ENCODE data around the gene NFATC1.

Gene NFATC1

GRCh38 chr18:79458131-79458838 is 62.6 kb downstream of the NFATC1 start:
- no peak for DNase-seq

DNA sequence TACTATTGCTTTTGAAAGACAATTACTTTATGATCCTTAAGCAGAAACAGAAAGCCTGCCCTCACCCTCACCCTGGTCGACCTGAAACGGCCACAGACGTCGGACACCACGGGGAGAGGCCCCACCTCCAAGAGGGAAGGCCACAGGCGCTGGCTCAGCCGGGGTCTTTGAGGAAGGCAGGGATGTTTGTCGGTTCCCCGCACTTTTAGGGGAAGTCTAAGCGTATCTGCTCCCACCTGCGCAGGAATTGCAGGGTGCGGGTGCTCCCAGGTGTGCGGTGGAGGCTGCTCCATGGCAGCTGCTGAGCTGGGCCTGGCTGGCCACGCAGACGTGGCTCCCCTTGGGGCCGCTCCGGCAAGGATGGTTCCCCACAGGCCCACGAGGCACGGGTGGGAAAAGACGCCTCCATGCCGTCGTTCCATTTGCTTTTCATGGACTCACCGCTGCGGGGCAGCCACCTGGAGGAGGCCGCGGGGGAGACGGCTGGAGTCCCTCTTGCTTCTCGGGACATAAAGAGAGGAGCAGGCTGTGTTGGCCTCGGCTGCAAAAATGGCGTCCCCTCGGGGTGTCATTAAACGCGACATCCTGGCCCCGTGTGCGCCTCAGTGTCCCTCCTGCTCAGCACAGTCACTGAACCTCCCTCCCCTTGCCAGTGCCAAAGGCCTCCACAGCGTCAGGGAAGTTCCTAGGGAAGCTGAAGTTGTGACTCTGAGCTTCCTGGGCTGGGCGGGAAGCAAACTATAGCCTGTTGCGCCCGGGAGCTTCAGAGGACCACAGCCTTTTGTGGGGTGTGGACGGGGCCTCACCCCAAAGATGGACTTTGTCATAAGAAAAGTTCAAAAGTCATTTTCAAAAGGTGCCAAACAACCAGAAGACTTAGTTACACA is 63.4 kb downstream of the NFATC1 start:
- DNase-seq = no peak

DNA sequence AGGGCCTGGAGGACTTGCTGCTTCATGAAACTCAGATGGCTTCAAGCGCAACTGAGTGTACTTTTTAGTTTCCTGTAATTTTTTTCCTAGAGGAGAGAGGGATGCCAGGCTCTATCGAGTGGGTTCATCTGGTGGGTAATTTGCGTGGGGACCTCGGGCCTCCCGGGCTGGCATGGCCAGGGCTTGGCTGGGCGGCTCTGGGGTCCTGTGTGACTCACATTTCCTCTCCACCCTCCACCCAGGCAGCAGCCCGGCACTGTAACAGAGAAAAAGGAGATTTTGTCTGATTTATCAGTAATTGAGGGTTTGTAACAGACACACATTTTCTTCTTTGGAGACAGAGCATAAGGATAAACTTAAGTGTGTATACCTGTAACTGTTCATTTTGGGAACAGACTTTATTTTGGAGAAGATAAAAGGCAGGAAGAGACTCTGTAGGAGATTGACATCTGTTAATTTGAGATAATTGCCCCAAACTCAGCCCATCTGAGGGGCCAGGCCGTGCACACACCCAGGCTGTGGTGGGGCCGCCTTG is 64.3 kb downstream of the NFATC1 start:
- no peak for DNase-seq

GRCh38 chr18:79460481-79461300 is 65.0 kb downstream of the NFATC1 start:
- DNase-seq = no peak

DNA sequence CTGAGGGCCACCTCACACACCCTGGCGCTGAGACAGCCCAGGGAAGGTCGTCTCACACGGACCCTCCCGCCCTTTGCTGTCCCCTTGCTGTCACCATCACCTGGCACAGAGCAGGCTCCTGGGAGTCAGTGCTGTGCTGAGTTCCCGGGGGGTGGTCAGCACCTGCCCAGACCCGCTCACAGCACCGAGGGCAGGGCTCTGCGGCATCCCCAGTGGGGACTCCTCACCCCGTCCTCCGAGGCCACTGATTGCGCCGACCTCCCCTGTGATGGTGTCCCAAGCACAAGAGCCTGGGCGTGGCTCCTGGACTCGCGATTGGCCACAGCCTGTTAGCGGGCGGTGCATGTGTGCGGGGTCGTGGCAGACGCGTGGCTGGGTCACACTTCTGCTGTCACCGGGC is 65.9 kb downstream of the NFATC1 start:
- no peak for DNase-seq

GRCh38 chr18:79463424-79463960 is 67.8 kb downstream of the NFATC1 start:
- DNase-seq = no peak

GRCh38 chr18:79465392-79465991 is 69.8 kb downstream of the NFATC1 start:
- peak in 2 of 4 experiments; percentile 4 to 10 for DNase-seq

DNA sequence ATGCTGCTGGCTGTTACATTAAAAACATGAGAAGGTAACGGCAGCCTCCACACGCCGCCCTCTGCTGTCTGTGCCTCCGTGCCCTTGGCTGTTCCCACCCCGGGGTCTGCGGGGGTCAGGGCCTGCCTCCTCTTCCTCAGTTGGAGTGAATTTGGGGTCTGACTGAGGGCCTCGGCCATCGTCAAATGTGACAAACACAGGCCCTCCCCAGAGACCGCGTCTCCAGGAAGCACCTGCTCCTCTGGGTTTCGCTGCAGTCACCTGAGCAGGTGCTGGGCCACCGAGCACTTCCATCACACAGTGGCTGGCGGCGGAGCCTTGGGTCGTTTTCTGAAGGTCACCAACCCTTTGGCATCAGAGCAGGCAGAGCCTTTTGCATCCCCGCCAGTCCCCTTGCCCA is 70.9 kb downstream of the NFATC1 start:
- DNase-seq = no peak

DNA sequence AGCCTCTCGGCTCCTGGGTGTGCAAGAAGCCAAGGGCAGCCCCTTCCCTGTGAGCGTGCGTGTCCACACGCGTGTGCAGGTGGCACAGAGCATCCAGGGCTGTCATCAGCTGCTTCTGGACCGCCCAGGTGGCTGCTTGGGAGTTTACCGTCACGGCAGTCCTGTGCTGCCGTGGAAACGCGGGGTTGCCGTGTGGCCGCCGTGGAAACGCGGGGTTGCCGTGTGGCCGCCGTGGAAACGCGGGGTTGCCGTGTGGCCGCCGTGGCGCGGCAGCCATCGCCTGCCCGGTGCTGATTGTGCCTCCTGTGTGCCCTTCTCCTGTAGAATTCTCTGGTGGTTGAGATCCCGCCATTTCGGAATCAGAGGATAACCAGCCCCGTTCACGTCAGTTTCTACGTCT is 71.4 kb downstream of the NFATC1 start:
- no peak for DNase-seq

DNA sequence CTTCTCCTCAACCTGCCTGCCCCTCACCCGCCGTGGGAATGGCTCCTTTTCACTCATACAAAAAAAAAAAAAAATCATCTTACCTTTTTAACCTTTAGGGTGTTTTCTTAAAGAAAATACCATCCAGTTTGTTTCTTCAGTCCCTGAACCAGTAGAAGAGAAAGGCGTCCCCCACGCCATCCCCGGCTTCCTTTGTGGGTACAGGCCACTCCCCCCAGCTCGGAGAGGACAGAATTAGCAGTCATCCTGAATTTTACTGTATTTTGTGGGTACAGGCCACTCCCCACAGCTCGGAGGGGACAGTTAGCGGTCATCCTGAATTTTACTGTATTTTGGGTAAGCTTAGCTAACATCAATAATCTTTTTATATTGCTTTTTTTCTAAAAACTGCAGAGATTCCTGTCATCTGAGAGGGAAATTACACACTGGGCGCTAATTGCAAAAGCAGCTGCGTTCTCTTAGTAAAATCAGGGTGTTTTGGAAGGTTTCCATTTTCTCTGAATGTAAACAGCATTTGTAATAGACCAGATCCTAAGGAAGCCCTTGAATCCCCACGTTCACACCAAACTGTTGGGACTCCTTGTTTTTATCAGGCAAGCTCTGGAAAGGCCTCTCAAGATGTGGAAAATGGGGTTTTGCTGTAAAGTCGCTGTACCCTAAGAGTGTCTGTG is 72.5 kb downstream of the NFATC1 start:
- no peak for DNase-seq

DNA sequence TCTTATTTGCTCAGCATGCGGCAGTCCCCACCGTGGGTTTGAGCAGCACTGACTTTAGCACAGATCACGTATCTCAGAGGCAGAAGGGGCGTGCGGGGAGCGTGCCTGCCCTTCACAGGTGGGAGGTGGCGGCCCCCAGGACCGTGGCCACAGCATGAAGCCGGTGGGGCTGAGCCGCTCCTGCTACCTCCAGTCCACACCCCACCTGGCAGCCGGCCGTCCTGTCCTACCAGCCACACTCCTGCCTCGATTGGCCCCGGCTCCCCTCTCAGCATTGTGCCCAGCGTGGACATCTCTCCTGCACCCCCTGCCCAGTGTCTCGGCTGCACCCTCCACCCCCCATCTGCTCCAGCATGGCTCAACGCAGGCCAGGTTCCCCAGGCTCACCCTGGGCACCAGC is 73.6 kb downstream of the NFATC1 start:
- no peak for DNase-seq

DNA sequence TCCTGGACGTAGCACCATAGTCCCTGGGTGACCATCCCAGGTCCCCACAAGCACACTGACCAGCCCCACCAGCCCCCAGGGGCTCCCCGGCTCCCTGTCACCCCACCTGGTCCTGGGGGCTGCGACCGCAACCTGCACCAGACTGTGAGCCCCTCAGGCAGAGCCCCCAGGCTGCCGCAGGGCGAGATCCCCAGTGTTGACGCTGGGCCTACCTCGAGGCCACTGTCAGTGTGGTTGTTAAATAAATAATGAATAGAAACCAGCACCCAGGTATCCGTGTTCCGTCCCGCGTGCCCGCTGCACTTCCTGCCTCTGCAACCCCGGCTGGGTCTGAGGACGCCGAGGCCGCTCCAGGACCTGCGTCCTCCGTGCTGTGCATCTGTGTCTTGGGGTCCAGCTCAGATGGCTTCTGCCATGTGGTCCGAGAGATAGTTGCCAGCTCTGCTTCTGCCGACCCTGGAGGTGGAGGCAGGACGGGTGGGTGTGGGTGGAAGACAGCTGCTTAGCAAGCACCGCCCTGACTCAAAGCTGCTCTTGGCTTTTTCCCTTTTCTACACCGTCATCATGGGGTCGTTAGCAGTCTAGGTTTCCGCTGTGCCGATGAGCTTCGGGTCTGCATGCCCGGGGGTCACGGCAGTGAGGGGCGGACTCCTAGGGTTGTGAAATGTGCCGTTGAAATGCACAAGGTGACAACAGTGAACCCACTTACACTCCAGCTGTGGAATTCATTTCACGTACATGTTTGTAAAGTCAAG is 74.2 kb downstream of the NFATC1 start:
- DNase-seq = no peak

- DNase-seq = no peak
Observed at GRCh38 chr18:79470547-79470946, 74.8 kb downstream of the NFATC1 start.

GRCh38 chr18:79471046-79471445 is 75.3 kb downstream of the NFATC1 start:
- DNase-seq = no peak

DNA sequence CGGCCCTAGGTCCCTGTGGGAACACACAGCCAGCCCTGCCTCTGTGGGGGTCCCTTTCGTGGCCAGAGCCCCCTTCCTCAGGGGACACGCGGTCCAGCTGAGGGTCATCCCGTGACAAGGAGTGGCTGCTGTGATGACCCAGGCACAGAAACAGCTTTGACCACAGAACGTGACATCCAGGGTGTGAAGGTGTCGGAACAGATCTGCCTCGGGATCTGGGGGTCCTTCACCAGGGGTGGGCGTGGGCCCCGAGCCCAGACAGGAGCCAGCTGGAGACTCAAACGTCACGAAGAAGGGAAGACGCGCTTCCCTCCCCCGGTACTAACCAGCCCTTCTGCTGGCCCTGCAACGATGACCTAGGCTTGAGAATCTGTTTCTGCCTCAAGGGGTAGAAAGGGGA is 75.9 kb downstream of the NFATC1 start:
- DNase-seq = no peak

DNA sequence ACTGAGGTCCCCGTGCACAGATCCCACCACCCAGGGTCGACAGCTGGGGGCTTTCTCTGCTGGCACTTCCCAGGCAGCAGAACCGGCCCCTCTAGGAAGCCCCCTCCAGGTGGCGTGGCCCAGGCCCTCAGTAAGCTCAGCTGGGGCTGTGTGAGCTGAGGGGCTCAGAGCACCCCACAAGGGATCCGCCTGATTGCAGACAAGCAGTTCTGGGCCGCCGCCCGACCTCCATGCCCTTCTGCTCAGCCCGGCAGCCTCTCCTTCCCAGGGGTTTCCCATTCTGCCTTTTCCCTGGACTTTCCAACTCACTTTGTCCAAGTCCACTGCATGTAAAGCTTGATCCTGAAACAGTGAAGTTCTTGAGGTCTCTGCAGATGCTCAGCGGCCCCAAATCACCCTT is 76.4 kb downstream of the NFATC1 start:
- DNase-seq = no peak

- DNase-seq = no peak
Observed at GRCh38 chr18:79472946-79473345, 77.2 kb downstream of the NFATC1 start.

- no peak for DNase-seq
Observed at GRCh38 chr18:79476031-79476917, 80.5 kb downstream of the NFATC1 start.

DNA sequence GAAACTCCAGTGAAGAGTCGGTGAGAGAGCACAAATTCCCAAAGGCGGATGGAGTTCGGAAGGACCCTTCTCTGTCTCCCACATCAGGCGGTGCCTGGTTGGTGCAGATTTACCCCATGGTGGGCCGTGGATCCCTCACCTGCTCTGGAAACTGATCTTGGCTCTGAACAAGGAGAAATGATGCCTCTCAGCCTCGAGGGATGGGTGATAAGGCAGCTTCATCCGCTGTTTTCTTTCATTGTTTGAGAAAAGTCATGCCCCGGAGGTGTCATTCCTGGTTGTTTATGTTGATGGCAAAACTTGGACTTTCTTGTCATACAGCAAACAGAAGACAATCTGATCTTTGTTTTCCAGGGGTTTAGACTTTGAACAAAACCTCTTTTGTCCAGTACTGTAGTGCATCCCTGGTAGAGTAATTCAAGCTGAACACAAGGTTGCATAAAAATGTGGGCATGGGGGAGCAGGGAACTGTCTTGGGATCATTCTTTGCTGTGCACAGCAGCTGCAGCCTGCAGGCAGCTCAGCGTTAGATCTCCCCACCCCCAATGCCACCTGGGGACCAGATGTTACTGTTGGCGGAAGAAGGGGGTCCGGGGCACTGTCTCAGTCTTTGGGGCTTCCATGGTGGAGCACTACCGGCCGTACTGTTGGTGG is 81.3 kb downstream of the NFATC1 start:
- no peak for DNase-seq
